GM19193 (cell line): ENCODE measurements around the gene ABHD15.

ENCODE experiments used
- POLR2A ChIP-seq: IDR thresholded peaks from 4 replicates; pipeline ENCODE4 v1.6.1; 2011; ENCODE audit not compliant: insufficient read depth, insufficient read length; ENCODE audit errors: extremely low read depth

ABHD15 gene

GRCh38 chr17:29571883-29572681 lies 5.2 kb upstream of the ABHD15 start:
- TF ChIP-seq POLR2A: no peak

GRCh38 chr17:29571486-29571882 lies 4.6 kb upstream of the ABHD15 start:
- no peak for TF ChIP-seq POLR2A

- no peak for TF ChIP-seq POLR2A
Measured at GRCh38 chr17:29570521-29570920, 3.7 kb upstream of the ABHD15 start.

GRCh38 chr17:29569245-29569950 lies 2.6 kb upstream of the ABHD15 start:
- no peak for TF ChIP-seq POLR2A

- peak; percentile 78 for TF ChIP-seq POLR2A
Measured at GRCh38 chr17:29568331-29569244, 1.8 kb upstream of the ABHD15 start, which contains the start of gene TP53I13. TSS of gene TP53I13 (plus strand) at chr17:29568701. CDS start at chr17:29568759, 58 bp downstream.

- no peak for TF ChIP-seq POLR2A
Measured at GRCh38 chr17:29567554-29568330, 905 bp upstream of the ABHD15 start.

GRCh38 chr17:29567304-29567553 lies 392 bp upstream of the ABHD15 start:
- TF ChIP-seq POLR2A: no peak

- no peak for TF ChIP-seq POLR2A
Measured at GRCh38 chr17:29565643-29566472, 979 bp downstream of the ABHD15 start.

- TF ChIP-seq POLR2A: no peak
Measured at GRCh38 chr17:29563816-29564215, 3.0 kb downstream of the ABHD15 start.

- no peak for TF ChIP-seq POLR2A
Measured at GRCh38 chr17:29562615-29563014, 4.2 kb downstream of the ABHD15 start.

GRCh38 chr17:29561554-29562517 lies 5.0 kb downstream of the ABHD15 start:
- no peak for TF ChIP-seq POLR2A

- TF ChIP-seq POLR2A: no peak
Measured at GRCh38 chr17:29560316-29560715, 6.5 kb downstream of the ABHD15 start.

- no peak for TF ChIP-seq POLR2A
Measured at GRCh38 chr17:29559640-29560039, 7.2 kb downstream of the ABHD15 start.
